OCI-LY3 (cell line): ENCODE data around the gene ACAA1.

Experiments
- EZH2phosphoT487 ChIP-seq: fragments of 200-600 bp; shearing (Covaris generic); IDR thresholded peaks from 2 replicates; pipeline ENCODE4 v1.6.1; 2018; ENCODE audit warnings: antibody characterized with exemption, mixed run types, low read depth
- TF ChIP-seq, protein P1 (sequence below): fragments of 200-600, 300-600 bp; sonication (generic); IDR thresholded peaks from 2 replicates; pipeline ENCODE4 v1.5.1; 2014; ENCODE audit warnings: antibody characterized with exemption, low read length, low read depth

DNA sequence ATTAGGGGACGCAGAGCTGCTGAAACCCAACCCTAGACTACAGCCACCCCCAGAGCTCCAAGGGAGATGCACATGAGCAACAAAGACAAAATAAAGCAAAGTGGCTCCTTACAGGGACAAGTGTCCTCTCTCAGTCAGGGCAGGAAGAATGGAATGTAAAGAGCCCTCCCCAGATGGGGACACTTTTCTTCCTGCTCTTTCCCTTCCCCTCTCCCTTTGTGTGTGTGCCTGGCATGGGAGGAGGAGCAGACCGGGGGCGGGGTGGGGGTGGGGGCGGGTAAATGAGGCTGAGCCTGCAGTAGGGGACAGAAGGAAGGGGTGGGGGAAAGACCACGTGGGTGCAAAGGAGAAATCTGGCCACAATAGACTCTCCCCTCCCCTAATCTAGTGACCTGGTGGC is 37.4 kb downstream of the ACAA1 start:
- TF ChIP-seq, protein P1, sequence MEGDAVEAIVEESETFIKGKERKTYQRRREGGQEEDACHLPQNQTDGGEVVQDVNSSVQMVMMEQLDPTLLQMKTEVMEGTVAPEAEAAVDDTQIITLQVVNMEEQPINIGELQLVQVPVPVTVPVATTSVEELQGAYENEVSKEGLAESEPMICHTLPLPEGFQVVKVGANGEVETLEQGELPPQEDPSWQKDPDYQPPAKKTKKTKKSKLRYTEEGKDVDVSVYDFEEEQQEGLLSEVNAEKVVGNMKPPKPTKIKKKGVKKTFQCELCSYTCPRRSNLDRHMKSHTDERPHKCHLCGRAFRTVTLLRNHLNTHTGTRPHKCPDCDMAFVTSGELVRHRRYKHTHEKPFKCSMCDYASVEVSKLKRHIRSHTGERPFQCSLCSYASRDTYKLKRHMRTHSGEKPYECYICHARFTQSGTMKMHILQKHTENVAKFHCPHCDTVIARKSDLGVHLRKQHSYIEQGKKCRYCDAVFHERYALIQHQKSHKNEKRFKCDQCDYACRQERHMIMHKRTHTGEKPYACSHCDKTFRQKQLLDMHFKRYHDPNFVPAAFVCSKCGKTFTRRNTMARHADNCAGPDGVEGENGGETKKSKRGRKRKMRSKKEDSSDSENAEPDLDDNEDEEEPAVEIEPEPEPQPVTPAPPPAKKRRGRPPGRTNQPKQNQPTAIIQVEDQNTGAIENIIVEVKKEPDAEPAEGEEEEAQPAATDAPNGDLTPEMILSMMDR, result no peak
- no peak for TF ChIP-seq EZH2phosphoT487
